Measurements from ENCODE around the gene NACC1. TPM values are rescaled to one million over a fixed set of nuclear protein-coding genes. Genes with fewer than 3 reads are reported as not detected.

NACC1 gene
- total RNA-seq, 1 experiment from 2014 or later: 126 TPM

GRCh38 chr19:13078381-13078780, 39.7 kb upstream of the NACC1 start:
- H3K4me3 ChIP-seq (ENCODE audit: low read depth, low read length, poor library complexity, severe bottlenecking): no peak overlapping the region
- no TSS peak for BruUV-seq (replicated peaks)
- H3K36me3 ChIP-seq (ENCODE audit: insufficient read depth, low read length, poor library complexity, severe bottlenecking): peaks cover 13% of the 10 kb centered on the region
- no peak for DNase-seq (ENCODE audit: low spot score)
- intact Hi-C loops (cut with micrococcal nuclease; ENCODE audit: unreplicated experiment): no loop called here
- peak overlapping the region; percentile 47 for H3K27ac ChIP-seq (ENCODE audit: low read depth, low read length, poor library complexity, severe bottlenecking)
- ChIA-PET CTCF (no interaction called here), POLR2A (ENCODE audit: low non-redundant PET) (no interaction called here)
- TF ChIP-seq EZH2 (IDR thresholded peaks at IDR 0.05; ENCODE audit: borderline replicate concordance, low read depth, low read length, poor library complexity, severe bottlenecking): no peak
- TF ChIP-seq, protein P1, sequence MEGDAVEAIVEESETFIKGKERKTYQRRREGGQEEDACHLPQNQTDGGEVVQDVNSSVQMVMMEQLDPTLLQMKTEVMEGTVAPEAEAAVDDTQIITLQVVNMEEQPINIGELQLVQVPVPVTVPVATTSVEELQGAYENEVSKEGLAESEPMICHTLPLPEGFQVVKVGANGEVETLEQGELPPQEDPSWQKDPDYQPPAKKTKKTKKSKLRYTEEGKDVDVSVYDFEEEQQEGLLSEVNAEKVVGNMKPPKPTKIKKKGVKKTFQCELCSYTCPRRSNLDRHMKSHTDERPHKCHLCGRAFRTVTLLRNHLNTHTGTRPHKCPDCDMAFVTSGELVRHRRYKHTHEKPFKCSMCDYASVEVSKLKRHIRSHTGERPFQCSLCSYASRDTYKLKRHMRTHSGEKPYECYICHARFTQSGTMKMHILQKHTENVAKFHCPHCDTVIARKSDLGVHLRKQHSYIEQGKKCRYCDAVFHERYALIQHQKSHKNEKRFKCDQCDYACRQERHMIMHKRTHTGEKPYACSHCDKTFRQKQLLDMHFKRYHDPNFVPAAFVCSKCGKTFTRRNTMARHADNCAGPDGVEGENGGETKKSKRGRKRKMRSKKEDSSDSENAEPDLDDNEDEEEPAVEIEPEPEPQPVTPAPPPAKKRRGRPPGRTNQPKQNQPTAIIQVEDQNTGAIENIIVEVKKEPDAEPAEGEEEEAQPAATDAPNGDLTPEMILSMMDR (conservative IDR thresholded peaks at IDR 0.05; ENCODE audit: low read depth, low read length): no peak
- no peaks in the 10 kb centered on the region for H3K27me3 ChIP-seq (replicated peaks; ENCODE audit: insufficient read depth, low read depth, low read length, poor library complexity)
- peaks cover 32% of the 10 kb centered on the region for H3K4me1 ChIP-seq (ENCODE audit: insufficient read depth, low read length, poor library complexity, severe bottlenecking)
- no peaks in the 10 kb centered on the region for H3K9me3 ChIP-seq (ENCODE audit: low read depth, low read length, poor library complexity, severe bottlenecking)

DNA sequence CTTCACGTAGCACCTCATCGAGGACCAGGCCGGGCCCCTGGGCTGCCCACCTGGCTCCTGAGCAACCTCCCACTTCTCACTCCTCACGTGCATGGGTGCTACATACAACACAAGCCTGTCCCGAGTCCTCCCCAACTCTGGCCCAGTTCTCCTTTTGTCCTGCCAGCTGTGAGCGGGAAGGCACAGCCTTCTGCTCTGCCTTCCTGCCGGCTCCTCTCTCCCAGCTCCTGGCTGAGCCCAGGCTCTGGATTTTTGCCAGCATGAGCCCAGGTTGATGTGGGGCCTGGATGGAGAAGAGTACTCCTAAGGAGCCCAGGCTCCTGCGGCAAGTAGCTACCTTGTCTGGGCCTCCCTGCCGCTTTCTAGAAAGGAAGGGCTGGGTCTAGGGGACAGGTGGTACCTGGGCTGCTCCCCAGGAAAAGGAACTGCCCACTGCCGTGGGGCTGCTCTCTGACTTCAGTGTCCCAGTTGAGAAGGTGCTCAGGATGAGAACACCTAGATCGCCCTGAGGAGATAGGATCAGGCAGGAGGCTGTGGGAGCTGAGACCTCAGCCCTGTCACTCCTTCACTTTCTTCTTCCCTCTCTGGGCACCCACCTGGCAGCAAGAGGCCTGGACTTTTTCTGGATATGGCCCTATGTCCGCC, 39.0 kb upstream of the NACC1 start:
- peaks cover 7% of the 10 kb centered on the region for H3K36me3 ChIP-seq (ENCODE audit: insufficient read depth, low read length, poor library complexity, severe bottlenecking)
- POLR2A ChIA-PET (ENCODE audit: low non-redundant PET): no interaction called here
- H3K27me3 ChIP-seq (replicated peaks; ENCODE audit: insufficient read depth, low read depth, low read length, poor library complexity): no peaks in the 10 kb centered on the region
- H3K4me1 ChIP-seq (ENCODE audit: insufficient read depth, low read length, poor library complexity, severe bottlenecking): peaks cover 32% of the 10 kb centered on the region
- BruUV-seq (replicated peaks): no TSS peak
- peak overlapping the region; percentile 47 for H3K27ac ChIP-seq (ENCODE audit: low read depth, low read length, poor library complexity, severe bottlenecking)
- no peak for DNase-seq (ENCODE audit: low spot score)
- no peaks in the 10 kb centered on the region for H3K9me3 ChIP-seq (ENCODE audit: low read depth, low read length, poor library complexity, severe bottlenecking)
- TF ChIP-seq, protein P1 (conservative IDR thresholded peaks at IDR 0.05; ENCODE audit: low read depth, low read length): no peak
- TF ChIP-seq EZH2 (IDR thresholded peaks at IDR 0.05; ENCODE audit: borderline replicate concordance, low read depth, low read length, poor library complexity, severe bottlenecking): no peak
- CTCF ChIA-PET: interaction anchor here (1.3 kb wide), 1 partner anchor 15 kb away, joined by 3 read pairs; no protein-coding TSS in a partner anchor
- intact Hi-C loops (cut with micrococcal nuclease; ENCODE audit: unreplicated experiment): no loop called here
- H3K4me3 ChIP-seq (ENCODE audit: low read depth, low read length, poor library complexity, severe bottlenecking): no peak overlapping the region

GRCh38 chr19:13079542-13079986, 38.5 kb upstream of the NACC1 start:
- CTCF ChIA-PET: interaction anchor here (1.3 kb wide), 1 partner anchor 14 kb away, joined by 3 read pairs; no protein-coding TSS in a partner anchor
- peak overlapping the region; percentile 35 for H3K27ac ChIP-seq (ENCODE audit: low read depth, low read length, poor library complexity, severe bottlenecking)
- peaks cover 32% of the 10 kb centered on the region for H3K4me1 ChIP-seq (ENCODE audit: insufficient read depth, low read length, poor library complexity, severe bottlenecking)
- POLR2A ChIA-PET (ENCODE audit: low non-redundant PET): no interaction called here
- BruUV-seq (replicated peaks): no TSS peak
- no peaks in the 10 kb centered on the region for H3K27me3 ChIP-seq (replicated peaks; ENCODE audit: insufficient read depth, low read depth, low read length, poor library complexity)
- DNase-seq (ENCODE audit: low spot score): peak; percentile 39
- peaks cover 5% of the 10 kb centered on the region for H3K36me3 ChIP-seq (ENCODE audit: insufficient read depth, low read length, poor library complexity, severe bottlenecking)
- no peaks in the 10 kb centered on the region for H3K9me3 ChIP-seq (ENCODE audit: low read depth, low read length, poor library complexity, severe bottlenecking)
- TF ChIP-seq, protein P1 (conservative IDR thresholded peaks at IDR 0.05; ENCODE audit: low read depth, low read length): no peak
- TF ChIP-seq EZH2 (IDR thresholded peaks at IDR 0.05; ENCODE audit: borderline replicate concordance, low read depth, low read length, poor library complexity, severe bottlenecking): no peak
- intact Hi-C loops (cut with micrococcal nuclease; ENCODE audit: unreplicated experiment): no loop called here
- H3K4me3 ChIP-seq (ENCODE audit: low read depth, low read length, poor library complexity, severe bottlenecking): no peak overlapping the region

All from A673 (cell line).